BJ (cell line): ENCODE measurements around the gene TMEM144. TPM values are rescaled to one million over a fixed set of nuclear protein-coding genes. Genes with fewer than 3 reads are reported as not detected.

Experiments
- CTCF ChIA-PET: fragments of 350-600 bp; formaldehyde crosslinking; extraction: SDS; loops from one replicate; lab custom pipeline; 2021; ENCODE audit warnings: antibody characterized with exemption, inconsistent platforms; lab: Yijun Ruan, JAX
- POLR2A ChIA-PET: fragments of 300-600 bp; sonication (Branson Sonifier 250); formaldehyde crosslinking; extraction: SDS; loops from one replicate; lab custom pipeline; 2021; ENCODE audit warnings: antibody characterized with exemption; lab: Charles Lee
- DNase-seq: peaks from one replicate; pipeline ENCODE4 v3.0.0-alpha.2; 2011; ENCODE audit warnings: low read depth
- H3K27me3 ChIP-seq: 2 replicates; pipeline ENCODE4 v1.6.0; 2011; ENCODE audit warnings: low read length; ENCODE audit not compliant: control insufficient read depth, insufficient read depth
- H3K36me3 ChIP-seq: 2 replicates; pipeline ENCODE4 v1.5.1; 2011; ENCODE audit warnings: low read length; ENCODE audit not compliant: control insufficient read depth, insufficient read depth
- H3K4me3 ChIP-seq: 2 replicates; pipeline ENCODE4 v1.5.1; 2011; ENCODE audit warnings: low read depth, mild to moderate bottlenecking, control low read depth, low read length
- polyA minus RNA-seq: library from RNA; depleted of rRNA, polyadenylated mRNA; stranded (reverse); fragments of >200 nt; gene quantifications from 2 replicates; pipeline ENCODE4 v1.2.3, GENCODE V29; 2011; rRNA and poly(A)+ RNA removed
- polyA plus RNA-seq: library from polyadenylated mRNA; depleted of rRNA; stranded (reverse); fragments of >200 nt; gene quantifications from 2 replicates; pipeline ENCODE4 v1.2.3, GENCODE V29; 2011; rRNA removed
- TF ChIP-seq, protein P1 (sequence below): IDR thresholded peaks from 2 replicates; pipeline ENCODE4 v1.5.1; 2011; ENCODE audit warnings: low read depth, mild to moderate bottlenecking, control low read depth, inconsistent platforms, low read length, moderate library complexity; ENCODE audit not compliant: insufficient read depth

Gene TMEM144
- polyA plus RNA-seq (0.65 and 0.87 TPM in 2 replicates), polyA minus RNA-seq (0.98 and 1.1 TPM in 2 replicates)

DNA sequence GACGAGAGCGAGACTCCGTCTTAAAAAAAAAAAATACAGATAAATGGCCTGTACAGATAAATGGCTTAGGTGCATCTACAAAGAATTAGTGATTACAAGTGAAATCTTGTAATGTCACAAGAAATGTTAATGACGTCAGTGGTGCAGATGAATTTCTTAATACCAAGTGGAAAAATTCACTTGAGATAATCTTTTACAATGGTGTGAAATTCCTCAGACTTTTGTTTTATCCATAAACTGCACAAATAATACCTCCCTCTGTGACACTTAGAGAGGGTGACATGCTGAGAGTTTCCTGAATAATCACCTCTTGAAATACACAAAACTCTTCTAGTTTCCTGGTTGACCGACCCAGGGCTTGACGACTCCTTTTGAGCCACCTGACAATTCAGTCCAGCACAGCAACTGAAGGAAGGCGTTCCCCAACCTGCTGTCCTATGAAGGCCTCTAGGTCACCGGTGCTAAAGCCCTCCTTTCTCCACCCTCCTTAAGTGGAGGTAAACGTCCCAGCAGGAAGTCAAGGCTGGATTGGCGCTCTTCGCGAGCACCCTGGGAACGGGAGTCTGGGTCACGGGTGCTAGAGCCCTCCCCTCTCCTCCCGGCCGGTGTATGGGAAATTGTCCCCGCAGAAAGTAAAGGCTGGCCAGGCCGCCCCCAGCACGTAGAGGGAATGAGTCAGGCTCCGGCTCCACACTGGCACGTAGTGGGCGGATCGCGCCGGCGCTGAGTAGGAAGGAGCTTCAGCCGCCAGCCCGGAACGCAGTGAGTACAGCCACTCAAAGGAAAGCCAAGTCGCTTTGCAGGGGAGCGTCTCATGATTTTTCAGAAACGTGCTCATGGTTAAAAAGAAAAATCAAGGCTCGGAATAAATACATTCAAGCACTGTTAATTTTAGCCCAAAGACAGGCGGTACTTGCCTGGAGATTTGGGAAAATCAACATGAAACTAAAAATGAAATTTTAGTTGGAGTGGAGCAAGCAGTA, at the start of gene TMEM144:
TSS of gene TMEM144 (plus strand) at position 662 of the 983 bp plus-strand sequence. CDS start 2,182 bp downstream, outside the sequence.
- ChIA-PET POLR2A (interaction anchor here (0.6 kb wide), 1 partner anchor 38 kb away, joined by 9 read pairs; no protein-coding TSS in a partner anchor), CTCF (interaction anchor here (1.0 to 1.9 kb wide), 2 partner anchors 9 to 45 kb away, joined by 4 read pairs; no protein-coding TSS in a partner anchor)
- peak within 1 kb of the TSS; percentile 45 for H3K4me3 ChIP-seq
- no peaks in the 10 kb centered on the region for H3K27me3 ChIP-seq
- DNase-seq = peak; percentile 47
- TF ChIP-seq, protein P1, sequence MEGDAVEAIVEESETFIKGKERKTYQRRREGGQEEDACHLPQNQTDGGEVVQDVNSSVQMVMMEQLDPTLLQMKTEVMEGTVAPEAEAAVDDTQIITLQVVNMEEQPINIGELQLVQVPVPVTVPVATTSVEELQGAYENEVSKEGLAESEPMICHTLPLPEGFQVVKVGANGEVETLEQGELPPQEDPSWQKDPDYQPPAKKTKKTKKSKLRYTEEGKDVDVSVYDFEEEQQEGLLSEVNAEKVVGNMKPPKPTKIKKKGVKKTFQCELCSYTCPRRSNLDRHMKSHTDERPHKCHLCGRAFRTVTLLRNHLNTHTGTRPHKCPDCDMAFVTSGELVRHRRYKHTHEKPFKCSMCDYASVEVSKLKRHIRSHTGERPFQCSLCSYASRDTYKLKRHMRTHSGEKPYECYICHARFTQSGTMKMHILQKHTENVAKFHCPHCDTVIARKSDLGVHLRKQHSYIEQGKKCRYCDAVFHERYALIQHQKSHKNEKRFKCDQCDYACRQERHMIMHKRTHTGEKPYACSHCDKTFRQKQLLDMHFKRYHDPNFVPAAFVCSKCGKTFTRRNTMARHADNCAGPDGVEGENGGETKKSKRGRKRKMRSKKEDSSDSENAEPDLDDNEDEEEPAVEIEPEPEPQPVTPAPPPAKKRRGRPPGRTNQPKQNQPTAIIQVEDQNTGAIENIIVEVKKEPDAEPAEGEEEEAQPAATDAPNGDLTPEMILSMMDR = peak; percentile 26; the same call in 1 of the 2 replicates
- no peaks in the 10 kb centered on the region for H3K36me3 ChIP-seq

DNA sequence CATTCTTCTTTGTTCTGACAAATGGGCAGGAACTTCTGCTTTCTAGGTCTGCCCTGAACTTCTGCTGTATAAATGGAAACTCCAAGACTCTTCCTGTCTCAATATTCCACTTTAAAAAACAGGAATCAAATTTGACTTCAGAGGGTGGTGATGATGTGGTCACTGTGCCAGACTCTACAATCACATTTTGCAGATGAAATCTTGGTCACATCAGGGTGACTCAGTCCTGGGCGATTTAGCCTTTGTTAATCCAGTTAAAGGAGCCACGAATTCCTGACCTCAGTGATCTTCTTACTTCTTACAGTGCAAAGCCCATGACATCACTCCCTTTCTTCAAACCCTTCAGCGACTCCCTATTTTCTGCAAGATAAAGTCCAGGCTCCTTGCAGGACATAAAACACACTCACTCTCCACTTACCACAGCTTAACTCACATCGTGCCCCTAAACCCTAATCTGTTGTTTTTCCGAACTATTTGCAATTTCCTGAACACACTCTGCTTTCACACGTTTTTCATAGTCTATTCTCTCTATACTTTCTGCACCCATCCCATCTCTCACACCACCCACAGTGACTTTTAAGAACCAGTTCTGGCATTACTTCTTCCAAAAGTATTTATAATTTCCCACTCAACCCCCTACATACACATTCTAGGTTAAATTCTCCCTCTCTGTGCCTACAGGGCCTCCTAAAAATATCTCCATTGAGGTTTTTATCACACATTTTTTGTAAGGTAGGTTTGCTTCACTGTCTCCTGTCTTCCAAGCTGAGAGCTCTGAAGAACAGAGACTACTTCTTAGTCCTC, 48.5 kb upstream of the TMEM144 start:
- CTCF ChIA-PET = interaction anchor here (1.0 to 1.3 kb wide), 2 partner anchors 9 to 11 kb away, joined by 3 read pairs; no protein-coding TSS in a partner anchor
- peak; percentile 40 for DNase-seq
- Histone ChIP-seq H3K27me3 (no peaks in the 10 kb centered on the region), H3K36me3 (no peaks in the 10 kb centered on the region), H3K4me3 (no peak overlapping the region)
- POLR2A ChIA-PET = no interaction called here
- TF ChIP-seq, protein P1 = no peak

DNA sequence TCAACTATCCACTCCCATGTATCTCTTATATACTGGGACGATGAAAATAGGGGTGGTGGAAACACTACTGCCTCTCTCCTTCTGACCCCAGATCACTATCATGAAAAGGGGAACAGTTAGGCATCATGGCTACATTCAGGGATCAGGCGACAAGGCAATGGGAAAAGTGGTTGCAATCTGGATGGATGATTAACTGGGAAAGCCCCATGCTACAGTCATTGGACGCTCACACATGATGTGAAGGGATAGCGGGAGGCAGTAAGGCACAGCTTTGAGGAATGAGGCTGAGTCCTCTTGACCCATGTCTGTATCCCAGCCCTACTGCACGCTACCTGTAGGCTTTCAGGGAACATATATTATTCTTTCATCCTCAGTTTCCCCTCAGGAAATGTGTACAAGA, 47.7 kb upstream of the TMEM144 start:
- H3K27me3 ChIP-seq = no peaks in the 10 kb centered on the region
- TF ChIP-seq, protein P1 = no peak
- no peak overlapping the region for H3K4me3 ChIP-seq
- no peaks in the 10 kb centered on the region for H3K36me3 ChIP-seq
- no peak for DNase-seq
- CTCF ChIA-PET = interaction anchor here (0.6 to 1.0 kb wide), 2 partner anchors 79 to 136 kb away, joined by 3 read pairs; no protein-coding TSS in a partner anchor
- POLR2A ChIA-PET = no interaction called here

DNA sequence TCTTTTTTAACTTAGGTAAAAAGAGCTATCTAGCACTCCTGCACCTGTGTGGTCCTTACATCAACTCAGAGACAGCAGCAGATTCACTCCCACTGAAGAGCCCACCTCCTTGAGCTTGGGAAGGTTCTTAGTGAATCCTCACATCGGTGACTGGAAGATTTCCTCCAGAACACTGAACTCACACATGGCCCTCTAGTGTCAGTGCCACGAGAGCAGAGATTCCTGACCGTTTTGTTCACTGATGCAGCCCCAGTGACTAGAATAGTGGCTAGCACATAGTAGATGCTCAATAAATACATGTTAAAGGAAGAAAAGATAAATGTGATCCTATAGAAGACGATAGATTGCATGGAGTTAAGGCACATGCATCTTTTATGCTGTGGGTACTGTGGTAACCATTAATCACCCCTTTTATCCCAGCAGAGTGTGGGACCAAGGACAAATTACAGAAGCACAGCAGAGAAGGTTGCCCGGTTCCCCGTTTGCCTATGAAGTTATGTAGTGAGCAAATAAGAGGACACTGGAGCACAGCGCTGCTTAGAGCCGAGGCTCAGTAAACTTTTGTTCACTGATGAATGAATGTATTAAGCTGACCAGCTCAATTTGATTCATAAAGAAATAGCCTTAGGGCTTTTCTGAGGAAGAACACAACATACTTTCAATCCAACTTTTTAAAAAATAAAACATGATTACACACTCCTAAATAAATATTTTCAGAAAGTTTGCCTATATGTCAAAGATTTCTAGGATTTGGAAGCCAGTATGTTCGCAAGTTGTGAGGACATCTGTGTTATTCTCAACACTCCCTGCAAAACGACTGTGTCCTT, 46.1 kb upstream of the TMEM144 start:
- POLR2A ChIA-PET = no interaction called here
- Histone ChIP-seq H3K36me3 (no peaks in the 10 kb centered on the region), H3K4me3 (no peak overlapping the region), H3K27me3 (no peaks in the 10 kb centered on the region)
- DNase-seq = no peak
- TF ChIP-seq, protein P1 = no peak
- CTCF ChIA-PET = interaction anchor here (0.5 to 1.4 kb wide), 2 partner anchors 8 to 561 kb away, joined by 3 to 5 read pairs; partner anchors contain the start of gene GASK1B
